GM12878 (cell line): ENCODE measurements around the gene NNMT. TPM values are rescaled to one million over a fixed set of nuclear protein-coding genes. Genes with fewer than 3 reads are reported as not detected.

ENCODE experiments used
- ATAC-seq: fragments of 200-7000 bp; cut with Tn5 transposase; 3 replicates; pipeline ENCODE4 v1.9.1; 2020; ENCODE audit warnings: mild to moderate bottlenecking, moderate library complexity
- BruUV-seq: library from RNA; stranded (reverse); fragments of 400-500 nt; replicated peaks from 2 replicates; lab custom pipeline; 2021; lab: Mats Ljungman, UMichigan
- CTCF ChIA-PET: fragments of 300-600 bp; sonication (Branson Sonifier 250); formaldehyde crosslinking; extraction: SDS; loops from one replicate; lab custom pipeline; 2021; ENCODE audit warnings: inconsistent platforms; lab: Yijun Ruan, JAX
- POLR2A ChIA-PET: fragments of 350-600 bp; formaldehyde crosslinking; extraction: SDS; loops from one replicate; lab custom pipeline; 2021; ENCODE audit warnings: inconsistent platforms; lab: Charles Lee
- RAD21 ChIA-PET: fragments of 300-600 bp; sonication (Branson Sonifier 250); formaldehyde crosslinking; loops from one replicate; lab custom pipeline; 2023; ENCODE audit warnings: antibody characterized with exemption; ENCODE audit not compliant: unreplicated experiment; lab: Charles Lee
- SMC1A ChIA-PET: fragments of 300-600 bp; sonication (Branson Sonifier 250); formaldehyde crosslinking; loops from one replicate; lab custom pipeline; 2023; ENCODE audit not compliant: unreplicated experiment, uncharacterized antibody; lab: Charles Lee
- DNase-seq: peaks from one replicate; pipeline ENCODE4 v3.0.0-alpha.2; 2011; ENCODE audit warnings: low read depth, low spot score
- FAIRE-seq: peaks from 3 replicates; lab custom pipeline; 2011; peaks lifted over from hg19 to GRCh38; lab: Jason Lieb, UNC
- H2AFZ ChIP-seq: 2 replicates; pipeline ENCODE4 v1.6.0; 2011; ENCODE audit warnings: low read depth, low read length, control low read depth; ENCODE audit not compliant: control insufficient read depth
- H3K27ac ChIP-seq: 2 replicates; pipeline ENCODE4 v1.5.1; 2011; ENCODE audit warnings: control low read depth; ENCODE audit not compliant: control insufficient read depth, insufficient read depth
- H3K27me3 ChIP-seq, 2 experiments: replicated peaks in 1 of 2; 2 replicates each; pipeline versions ENCODE4 v1.6.0 to v1.6.1; 2011; ENCODE audit warnings: low read length in 1 of 2; ENCODE audit not compliant: control insufficient read depth in 2 of 2, insufficient read depth in 2 of 2
- H3K36me3 ChIP-seq, 2 experiments: 2 replicates each; pipeline ENCODE4 v1.5.1; 2011; ENCODE audit warnings: low read length in 1 of 2; ENCODE audit not compliant: control insufficient read depth in 2 of 2, insufficient read depth in 2 of 2
- H3K4me1 ChIP-seq: 2 replicates; pipeline ENCODE4 v1.6.1; 2011; ENCODE audit warnings: mild to moderate bottlenecking, low read length, moderate library complexity, mixed read lengths; ENCODE audit not compliant: control insufficient read depth, insufficient read depth
- H3K4me2 ChIP-seq: 2 replicates; pipeline ENCODE4 v1.6.0; 2011; ENCODE audit warnings: control low read depth; ENCODE audit not compliant: control insufficient read depth, insufficient read depth
- H3K4me3 ChIP-seq: fragments of 200-600 bp; sonication (generic); 2 replicates; pipeline ENCODE4 v1.5.1; 2016
- H3K79me2 ChIP-seq: 2 replicates; pipeline ENCODE4 v1.6.0; 2011; ENCODE audit warnings: low read length; ENCODE audit not compliant: control insufficient read depth, insufficient read depth
- H3K9ac ChIP-seq: 2 replicates; pipeline ENCODE4 v1.8.0; 2011; ENCODE audit warnings: low read length, control low read depth, mixed read lengths; ENCODE audit not compliant: control insufficient read depth, insufficient read depth
- H3K9me3 ChIP-seq: replicated peaks from 3 replicates; pipeline ENCODE4 v1.5.1; 2011; ENCODE audit warnings: mild to moderate bottlenecking, low read length; ENCODE audit not compliant: control insufficient read depth, insufficient read depth
- H4K20me1 ChIP-seq: 2 replicates; pipeline ENCODE4 v1.6.0; 2011; ENCODE audit not compliant: control insufficient read depth, insufficient read depth
- ATF3 ChIP-seq: IDR thresholded peaks from 2 replicates; pipeline ENCODE4 v1.6.1; 2011; ENCODE audit warnings: low read depth, mild to moderate bottlenecking, low read length, moderate library complexity, borderline replicate concordance; ENCODE audit errors: extremely low read depth
- E2F8 ChIP-seq: fragments of 450-650 bp; IDR thresholded peaks from 2 replicates; pipeline ENCODE4 v1.6.1; 2018; ENCODE audit warnings: mild to moderate bottlenecking, low read depth, moderate library complexity; ENCODE audit not compliant: partially characterized antibody
- NBN ChIP-seq: fragments of 450-650 bp; IDR thresholded peaks from 2 replicates; pipeline ENCODE4 v1.6.1; 2016
- POLR2AphosphoS2 ChIP-seq: IDR thresholded peaks from 2 replicates; pipeline ENCODE4 v1.6.1; 2011; ENCODE audit warnings: low read depth, mild to moderate bottlenecking, low read length, improper control_type of control experiment, moderate library complexity
- RAD21 ChIP-seq: IDR thresholded peaks from 2 replicates; pipeline ENCODE4 v1.6.1; 2011; ENCODE audit warnings: mild to moderate bottlenecking, low read depth, low read length, moderate library complexity; ENCODE audit not compliant: insufficient read depth
- RAD51 ChIP-seq: fragments of 450-650 bp; IDR thresholded peaks from 2 replicates; pipeline ENCODE4 v1.6.1; 2016; ENCODE audit warnings: moderate library complexity, mild to moderate bottlenecking, inconsistent platforms
- RELA ChIP-seq: fragments of 450-650 bp; IDR thresholded peaks from 2 replicates; pipeline ENCODE4 v1.8.0; 2014; ENCODE audit warnings: borderline replicate concordance; ENCODE audit not compliant: partially characterized antibody
- SP1 ChIP-seq: IDR thresholded peaks from one replicate; pipeline ENCODE4 v1.6.1; 2011; ENCODE audit warnings: low read depth, low read length
- STAT1 ChIP-seq: fragments of 450-650 bp; conservative IDR thresholded peaks from 2 replicates; pipeline ENCODE4 v1.6.1; 2014; ENCODE audit warnings: antibody characterized with exemption, mild to moderate bottlenecking
- TAF1 ChIP-seq: IDR thresholded peaks from 2 replicates; pipeline ENCODE4 v1.6.1; 2011; ENCODE audit warnings: mild to moderate bottlenecking, low read depth, low read length, borderline replicate concordance
- WRNIP1 ChIP-seq: IDR thresholded peaks from 2 replicates; pipeline ENCODE4 v1.6.1; 2011; ENCODE audit warnings: low read depth, low read length, improper control_type of control experiment, borderline replicate concordance
- ZNF687 ChIP-seq: fragments of 450-650 bp; IDR thresholded peaks from 2 replicates; pipeline ENCODE4 v1.6.1; 2017; ENCODE audit warnings: mild to moderate bottlenecking, moderate library complexity
- WGBS: methylation state at CpG from one replicate; pipeline ENCODE4 v1.1.6; 2016; ENCODE audit warnings: low lambda C conversion rate; ENCODE audit not compliant: insufficient replicate concordance, insufficient coverage; ENCODE audit errors: missing lambda C conversion rate; 5-methylcytosine and 5-hydroxymethylcytosine counted together
- in situ Hi-C: fragments of 300-500 bp; cut with MboI; formaldehyde crosslinking; loops from 9 replicates; pipeline ENCODE4 v1.14.3; 2018; ENCODE audit warnings: mixed read lengths
- intact Hi-C: fragments of 100-400 bp; cut with micrococcal nuclease; formaldehyde crosslinking; loops from one replicate; pipeline ENCODE4 v1.14.2; 2022; ENCODE audit not compliant: unreplicated experiment
- polyA plus RNA-seq, 11 experiments: library from polyadenylated mRNA; depleted of rRNA in 4 of 11; unstranded in 6 of 11; stranded (reverse) in 5 of 11; fragments of >200 nt; fragmentation: Nextera tagmentation in 4 of 11; fragmentation: Illumina TruSeq in 1 of 11; extraction: Ambion mirVana in 4 of 11; extraction: Trizol in 1 of 11; gene quantifications; 1 replicate in 1 of 11; 2 replicates in 10 of 11; pipeline versions ENCODE4 v1.2.1 to v1.2.3, GENCODE V29; 2011 to 2016; ENCODE audit warnings: inconsistent platforms in 2 of 11, missing spikeins in 2 of 11, low read depth in 1 of 11
- total RNA-seq, 4 experiments: library from RNA; depleted of rRNA in 3 of 4; stranded (reverse); fragments of >200 nt in 3 of 4; fragmentation: Illumina TruSeq in 1 of 4; extraction: Trizol in 1 of 4; gene quantifications; 2 replicates each; pipeline versions ENCODE4 v1.2.1 to v1.2.3, GENCODE V29; 2013 to 2021
- TF ChIP-seq, protein P1 (sequence below): fragments of 450-650 bp; IDR thresholded peaks from 2 replicates; pipeline ENCODE4 v1.6.1; 2017; ENCODE audit warnings: mild to moderate bottlenecking, low read depth, inconsistent platforms; ENCODE audit not compliant: poor library complexity, severe bottlenecking

The NNMT gene
- total and polyA plus RNA-seq, 10 of the 15 experiments (the other 5 are each of a cell fraction or from before 2014, with no cell fraction given), result 0.46 TPM; not detected in 9

- POLR2A ChIA-PET, result no interaction called here
- WGBS, result 60% methylated on average over 6 of the region's 6 CpGs
- Histone ChIP-seq H3K4me1 (no peaks in the 10 kb centered on the region), H3K79me2 (no peaks in the 10 kb centered on the region), H3K27ac (no peak overlapping the region), H3K4me3 (no peak overlapping the region), H4K20me1 (no peaks in the 10 kb centered on the region; the same call in 1 of the 2 replicates), H3K27me3 (peaks cover 0 to 4% of the 10 kb centered on the region in 2 experiments; a peak in 3 of 4 replicates), H2AFZ (no peak overlapping the region), H3K36me3 (no peaks in the 10 kb centered on the region), H3K9ac (no peak overlapping the region), H3K4me2 (no peak overlapping the region), H3K9me3 (no peaks in the 10 kb centered on the region)
- intact Hi-C loops (loop anchor here (5.0 kb wide), 3 partner anchors 223 to 953 kb away; no protein-coding TSS in a partner anchor), in situ Hi-C loops (loop anchor here (5.0 to 10.0 kb wide), 4 partner anchors 268 to 955 kb away; no protein-coding TSS in a partner anchor)
- no TSS peak for BruUV-seq
- SMC1A ChIA-PET, result interaction anchor here (1.9 to 7.1 kb wide), 3 partner anchors 47 to 454 kb away, joined by 4 to 40 read pairs (median 7); no protein-coding TSS in a partner anchor
- RAD21 ChIA-PET, result interaction anchor here (1.5 to 4.3 kb wide), 3 partner anchors 266 to 454 kb away, joined by 7 to 17 read pairs (median 16); no protein-coding TSS in a partner anchor
- DNase-seq, result no peak
- CTCF ChIA-PET, result interaction anchor here (0.8 to 8.8 kb wide), 10 partner anchors 8 to 458 kb away, joined by 3 to 120 read pairs (median 6); no protein-coding TSS in a partner anchor
- ATAC-seq, result no peak
- no peak for FAIRE-seq
- TF ChIP-seq POLR2AphosphoS2 (no peak), RAD21 (no peak), TAF1 (no peak), NBN (no peak), STAT1 (no peak), SP1 (no peak), RAD51 (no peak), ATF3 (no peak), WRNIP1 (no peak), E2F8 (no peak), RELA (no peak), ZNF687 (no peak)
- TF ChIP-seq, protein P1, sequence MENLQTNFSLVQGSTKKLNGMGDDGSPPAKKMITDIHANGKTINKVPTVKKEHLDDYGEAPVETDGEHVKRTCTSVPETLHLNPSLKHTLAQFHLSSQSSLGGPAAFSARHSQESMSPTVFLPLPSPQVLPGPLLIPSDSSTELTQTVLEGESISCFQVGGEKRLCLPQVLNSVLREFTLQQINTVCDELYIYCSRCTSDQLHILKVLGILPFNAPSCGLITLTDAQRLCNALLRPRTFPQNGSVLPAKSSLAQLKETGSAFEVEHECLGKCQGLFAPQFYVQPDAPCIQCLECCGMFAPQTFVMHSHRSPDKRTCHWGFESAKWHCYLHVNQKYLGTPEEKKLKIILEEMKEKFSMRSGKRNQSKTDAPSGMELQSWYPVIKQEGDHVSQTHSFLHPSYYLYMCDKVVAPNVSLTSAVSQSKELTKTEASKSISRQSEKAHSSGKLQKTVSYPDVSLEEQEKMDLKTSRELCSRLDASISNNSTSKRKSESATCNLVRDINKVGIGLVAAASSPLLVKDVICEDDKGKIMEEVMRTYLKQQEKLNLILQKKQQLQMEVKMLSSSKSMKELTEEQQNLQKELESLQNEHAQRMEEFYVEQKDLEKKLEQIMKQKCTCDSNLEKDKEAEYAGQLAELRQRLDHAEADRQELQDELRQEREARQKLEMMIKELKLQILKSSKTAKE, result no peak
Measured at GRCh38 chr11:114260077-114260476, 36.1 kb upstream of the NNMT start.
